Neural progenitor cell (in vitro differentiated cells): Measurements from ENCODE around the gene GAB4.

Source experiments
- EZH2phosphoT487 ChIP-seq: fragments of 200-600 bp; sonication (generic); IDR thresholded peaks from 2 replicates; pipeline ENCODE4 v1.6.1; 2017; ENCODE audit warnings: antibody characterized with exemption
- TF ChIP-seq, protein P1 (sequence below): fragments of 200-600 bp; sonication (generic); IDR thresholded peaks from 2 replicates; pipeline ENCODE4 v1.5.1; 2017; ENCODE audit warnings: antibody characterized with exemption, mild to moderate bottlenecking

DNA sequence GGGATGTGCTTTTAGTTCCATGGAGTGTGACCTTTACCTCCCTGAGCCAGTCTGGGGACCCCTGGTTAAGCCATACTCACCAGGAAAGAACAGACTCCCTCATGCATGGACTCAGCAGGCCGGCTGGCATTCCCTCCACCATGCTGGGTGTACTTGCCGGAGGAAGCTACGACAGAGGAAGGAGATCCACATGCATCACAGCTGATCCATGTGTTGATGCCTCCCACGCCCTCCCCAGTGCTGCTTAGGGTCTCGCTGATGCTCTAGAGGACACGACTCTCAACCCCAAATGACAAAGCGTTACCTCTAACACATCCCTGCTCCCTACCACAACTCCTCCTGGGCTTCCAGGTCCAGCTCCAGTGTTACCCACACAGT, 39.8 kb downstream of the GAB4 start:
- TF ChIP-seq, protein P1, sequence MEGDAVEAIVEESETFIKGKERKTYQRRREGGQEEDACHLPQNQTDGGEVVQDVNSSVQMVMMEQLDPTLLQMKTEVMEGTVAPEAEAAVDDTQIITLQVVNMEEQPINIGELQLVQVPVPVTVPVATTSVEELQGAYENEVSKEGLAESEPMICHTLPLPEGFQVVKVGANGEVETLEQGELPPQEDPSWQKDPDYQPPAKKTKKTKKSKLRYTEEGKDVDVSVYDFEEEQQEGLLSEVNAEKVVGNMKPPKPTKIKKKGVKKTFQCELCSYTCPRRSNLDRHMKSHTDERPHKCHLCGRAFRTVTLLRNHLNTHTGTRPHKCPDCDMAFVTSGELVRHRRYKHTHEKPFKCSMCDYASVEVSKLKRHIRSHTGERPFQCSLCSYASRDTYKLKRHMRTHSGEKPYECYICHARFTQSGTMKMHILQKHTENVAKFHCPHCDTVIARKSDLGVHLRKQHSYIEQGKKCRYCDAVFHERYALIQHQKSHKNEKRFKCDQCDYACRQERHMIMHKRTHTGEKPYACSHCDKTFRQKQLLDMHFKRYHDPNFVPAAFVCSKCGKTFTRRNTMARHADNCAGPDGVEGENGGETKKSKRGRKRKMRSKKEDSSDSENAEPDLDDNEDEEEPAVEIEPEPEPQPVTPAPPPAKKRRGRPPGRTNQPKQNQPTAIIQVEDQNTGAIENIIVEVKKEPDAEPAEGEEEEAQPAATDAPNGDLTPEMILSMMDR = no peak
- no peak for TF ChIP-seq EZH2phosphoT487
